Measurements from ENCODE around the gene CAGE1.
"Not testable (repeated sequence)": the region's sequence is repeated elsewhere in the genome, so short reads cannot be mapped to it uniquely, and the experiment has no call there.

The CAGE1 gene

GRCh38 chr6:7315948-7316365 lies 73.6 kb downstream of the CAGE1 start:
- in situ Hi-C loops (cut with MboI; ENCODE audit: low pct_unique_long_range_greater_than_20kb, low sequenced_read_pairs): no loop called here
- no peak for DNase-seq

- in situ Hi-C loops (cut with MboI; ENCODE audit: low pct_unique_long_range_greater_than_20kb, low sequenced_read_pairs); DNase-seq: not testable (repeated sequence)
Observed at GRCh38 chr6:7315087-7315947, 74.2 kb downstream of the CAGE1 start.

- in situ Hi-C loops (cut with MboI; ENCODE audit: low pct_unique_long_range_greater_than_20kb, low sequenced_read_pairs): no loop called here
Observed at GRCh38 chr6:7314414-7314813, 75.1 kb downstream of the CAGE1 start.

GRCh38 chr6:7313505-7314165 lies 75.9 kb downstream of the CAGE1 start:
- DNase-seq: no peak
- in situ Hi-C loops (cut with MboI; ENCODE audit: low pct_unique_long_range_greater_than_20kb, low sequenced_read_pairs): no loop called here

More at GRCh38 chr6:7314414-7314813, 75.1 kb downstream of the CAGE1 start:
- no peak for DNase-seq

- peak; percentile 98 for DNase-seq
- in situ Hi-C loops (cut with MboI; ENCODE audit: low pct_unique_long_range_greater_than_20kb, low sequenced_read_pairs): no loop called here
Observed at GRCh38 chr6:7312616-7313504, 76.7 kb downstream of the CAGE1 start, which contains the start of gene SSR1. Gene SSR1, minus strand, starts transcription at chr6:7313199. Its CDS starts 79 bp downstream, at chr6:7313120.

- DNase-seq: peak; percentile 41
- in situ Hi-C loops (cut with MboI; ENCODE audit: low pct_unique_long_range_greater_than_20kb, low sequenced_read_pairs): no loop called here
Observed at GRCh38 chr6:7311917-7312615, 77.5 kb downstream of the CAGE1 start.

- DNase-seq: no peak
- in situ Hi-C loops (cut with MboI; ENCODE audit: low pct_unique_long_range_greater_than_20kb, low sequenced_read_pairs): no loop called here
Observed at GRCh38 chr6:7311176-7311575, 78.4 kb downstream of the CAGE1 start.

- no peak for DNase-seq
- in situ Hi-C loops (cut with MboI; ENCODE audit: low pct_unique_long_range_greater_than_20kb, low sequenced_read_pairs): no loop called here
Observed at GRCh38 chr6:7309050-7309449, 80.5 kb downstream of the CAGE1 start.

- no peak for DNase-seq
- in situ Hi-C loops (cut with MboI; ENCODE audit: low pct_unique_long_range_greater_than_20kb, low sequenced_read_pairs): no loop called here
Observed at GRCh38 chr6:7307533-7307932, 82.0 kb downstream of the CAGE1 start.

GRCh38 chr6:7304821-7305220 lies 84.7 kb downstream of the CAGE1 start:
- in situ Hi-C loops (cut with MboI; ENCODE audit: low pct_unique_long_range_greater_than_20kb, low sequenced_read_pairs): no loop called here
- DNase-seq: no peak

- in situ Hi-C loops (cut with MboI; ENCODE audit: low pct_unique_long_range_greater_than_20kb, low sequenced_read_pairs): no loop called here
- no peak for DNase-seq
Observed at GRCh38 chr6:7301702-7302101, 87.8 kb downstream of the CAGE1 start.

GRCh38 chr6:7300926-7301325 lies 88.6 kb downstream of the CAGE1 start:
- no peak for DNase-seq
- in situ Hi-C loops (cut with MboI; ENCODE audit: low pct_unique_long_range_greater_than_20kb, low sequenced_read_pairs): no loop called here

GRCh38 chr6:7298113-7298512 lies 91.4 kb downstream of the CAGE1 start:
- DNase-seq: no peak
- in situ Hi-C loops (cut with MboI; ENCODE audit: low pct_unique_long_range_greater_than_20kb, low sequenced_read_pairs): no loop called here

- in situ Hi-C loops (cut with MboI; ENCODE audit: low pct_unique_long_range_greater_than_20kb, low sequenced_read_pairs): no loop called here
- DNase-seq: no peak
Observed at GRCh38 chr6:7296602-7297001, 92.9 kb downstream of the CAGE1 start.

GRCh38 chr6:7295916-7296315 lies 93.6 kb downstream of the CAGE1 start:
- in situ Hi-C loops (cut with MboI; ENCODE audit: low pct_unique_long_range_greater_than_20kb, low sequenced_read_pairs): no loop called here

GRCh38 chr6:7292596-7293255 lies 96.8 kb downstream of the CAGE1 start:
- in situ Hi-C loops (cut with MboI; ENCODE audit: low pct_unique_long_range_greater_than_20kb, low sequenced_read_pairs): no loop called here
- no peak for DNase-seq

More at GRCh38 chr6:7295916-7296315, 93.6 kb downstream of the CAGE1 start:
- no peak for DNase-seq

- DNase-seq: no peak
- in situ Hi-C loops (cut with MboI; ENCODE audit: low pct_unique_long_range_greater_than_20kb, low sequenced_read_pairs): no loop called here
Observed at GRCh38 chr6:7290079-7290478, 99.5 kb downstream of the CAGE1 start.

GRCh38 chr6:7285416-7285815 lies 104.1 kb downstream of the CAGE1 start:
- no peak for DNase-seq
- in situ Hi-C loops (cut with MboI; ENCODE audit: low pct_unique_long_range_greater_than_20kb, low sequenced_read_pairs): no loop called here
